ENCODE measurements around the gene CCDC154. TPM values are rescaled to one million over a fixed set of nuclear protein-coding genes. Genes with fewer than 3 reads are reported as not detected.

The CCDC154 gene
- total RNA-seq, 1 donor from 2014 or later, result 0.58 TPM

- DNase-seq (ENCODE audit: extremely low read depth, low read depth, low spot score), result no peak
Observed at GRCh38 chr16:1425616-1426370, 18.6 kb downstream of the CCDC154 start.

- no peak for DNase-seq (ENCODE audit: extremely low read depth, low read depth, low spot score)
Observed at GRCh38 chr16:1424028-1424427, 20.3 kb downstream of the CCDC154 start.

GRCh38 chr16:1422076-1422475 is 22.3 kb downstream of the CCDC154 start:
- DNase-seq (ENCODE audit: extremely low read depth, low read depth, low spot score), result no peak

GRCh38 chr16:1420111-1420539 is 24.2 kb downstream of the CCDC154 start:
- no peak for DNase-seq (ENCODE audit: extremely low read depth, low read depth, low spot score)

GRCh38 chr16:1416521-1416941 is 27.8 kb downstream of the CCDC154 start:
- DNase-seq (ENCODE audit: extremely low read depth, low read depth, low spot score), result no peak

- no peak for DNase-seq (ENCODE audit: extremely low read depth, low read depth, low spot score)
Observed at GRCh38 chr16:1414532-1415260, 29.7 kb downstream of the CCDC154 start, which contains the start of gene UNKL. UNKL (minus strand) TSS chr16:1414704; CDS start chr16:1414691, 13 bp downstream.

GRCh38 chr16:1413684-1414531 is 30.4 kb downstream of the CCDC154 start:
- no peak for DNase-seq (ENCODE audit: extremely low read depth, low read depth, low spot score)

GRCh38 chr16:1412847-1413246 is 31.5 kb downstream of the CCDC154 start:
- DNase-seq (ENCODE audit: extremely low read depth, low read depth, low spot score), result no peak

- no peak for DNase-seq (ENCODE audit: extremely low read depth, low read depth, low spot score)
Observed at GRCh38 chr16:1408171-1408837, 36.1 kb downstream of the CCDC154 start.

- no peak for DNase-seq (ENCODE audit: extremely low read depth, low read depth, low spot score)
Observed at GRCh38 chr16:1407753-1408152, 36.6 kb downstream of the CCDC154 start.

- DNase-seq (ENCODE audit: extremely low read depth, low read depth, low spot score), result no peak
Observed at GRCh38 chr16:1403733-1404132, 40.6 kb downstream of the CCDC154 start.

GRCh38 chr16:1403036-1403435 is 41.3 kb downstream of the CCDC154 start:
- no peak for DNase-seq (ENCODE audit: extremely low read depth, low read depth, low spot score)

- DNase-seq (ENCODE audit: extremely low read depth, low read depth, low spot score), result no peak
Observed at GRCh38 chr16:1401758-1402154, 42.6 kb downstream of the CCDC154 start.

- DNase-seq (ENCODE audit: extremely low read depth, low read depth, low spot score), result no peak
Observed at GRCh38 chr16:1401061-1401757, 43.1 kb downstream of the CCDC154 start.

GRCh38 chr16:1398826-1399581 is 45.4 kb downstream of the CCDC154 start:
- no peak for DNase-seq (ENCODE audit: extremely low read depth, low read depth, low spot score)

- DNase-seq (ENCODE audit: extremely low read depth, low read depth, low spot score), result no peak
Observed at GRCh38 chr16:1398351-1398750, 46.0 kb downstream of the CCDC154 start.

- no peak for DNase-seq (ENCODE audit: extremely low read depth, low read depth, low spot score)
Observed at GRCh38 chr16:1397779-1398178, 46.6 kb downstream of the CCDC154 start.

GRCh38 chr16:1395444-1396031 is 48.8 kb downstream of the CCDC154 start:
- no peak for DNase-seq (ENCODE audit: extremely low read depth, low read depth, low spot score)

Data from glomerular endothelial cell (primary cell).